Measurements from ENCODE around the gene ABHD14A. TPM values are rescaled to one million over a fixed set of nuclear protein-coding genes. Genes with fewer than 3 reads are reported as not detected.

ABHD14A gene
- total RNA-seq, 2 experiments from 2014 or later = 7.5 to 8.9 TPM

DNA sequence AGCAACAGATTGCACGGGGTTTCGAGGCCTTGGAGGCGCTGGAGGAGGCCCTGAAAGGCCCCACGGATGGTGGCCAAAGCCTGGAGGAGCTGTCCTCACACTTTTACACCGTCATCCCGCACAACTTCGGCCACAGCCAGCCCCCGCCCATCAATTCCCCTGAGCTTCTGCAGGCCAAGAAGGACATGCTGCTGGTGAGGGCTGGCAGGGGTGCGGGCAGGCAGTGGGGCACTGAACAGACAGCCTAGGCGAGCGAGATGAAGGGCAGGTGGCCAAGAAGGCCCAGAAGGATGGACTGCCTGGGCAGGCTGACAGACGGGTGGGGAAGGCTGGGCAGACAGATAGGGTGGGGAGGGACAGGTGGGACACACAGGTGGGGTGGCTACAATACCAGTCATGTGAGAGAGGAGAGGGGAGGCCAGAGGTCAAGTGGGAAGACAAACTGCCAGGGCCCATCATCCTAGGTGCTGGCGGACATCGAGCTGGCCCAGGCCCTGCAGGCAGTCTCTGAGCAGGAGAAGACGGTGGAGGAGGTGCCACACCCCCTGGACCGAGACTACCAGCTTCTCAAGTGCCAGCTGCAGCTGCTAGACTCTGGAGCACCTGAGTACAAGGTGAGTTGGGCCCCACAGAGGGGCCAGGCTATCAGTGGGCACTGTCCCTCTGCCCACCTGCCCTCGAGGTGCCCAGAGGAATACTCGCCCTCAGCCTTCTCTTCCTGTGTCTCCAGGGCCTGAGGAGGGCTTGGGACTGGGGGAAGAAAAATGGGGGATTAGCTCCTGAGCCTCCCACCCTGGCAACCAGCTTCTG lies 29.6 kb upstream of the ABHD14A start:
- Histone ChIP-seq H2AFZ (ENCODE audit: low read length) (no peak overlapping the region), H3K36me3 (ENCODE audit: insufficient read depth, low read length) (no peaks in the 10 kb centered on the region), H3K4me1 (ENCODE audit: insufficient read depth, low read length, poor library complexity, severe bottlenecking) (peaks cover 18% of the 10 kb centered on the region), H3K79me2 (ENCODE audit: insufficient read depth, low read depth, low read length) (peaks cover 14% of the 10 kb centered on the region), H3K4me3 (ENCODE audit: low read depth, low read length, poor library complexity, severe bottlenecking) (no peak overlapping the region), H3K9me2 (ENCODE audit: insufficient read depth, low read length) (no peaks in the 10 kb centered on the region), H3K4me2 (ENCODE audit: low read length) (no peak overlapping the region), H4K20me1 (ENCODE audit: insufficient read depth, low read length) (no peaks in the 10 kb centered on the region), H3K27ac (ENCODE audit: low read depth, low read length, poor library complexity, severe bottlenecking) (no peak overlapping the region), H3K9me3 (ENCODE audit: low read length) (no peaks in the 10 kb centered on the region)
- TF ChIP-seq EZH2phosphoT487 (IDR thresholded peaks at IDR 0.05; ENCODE audit: borderline replicate concordance, low read depth, low read length) = no peak
- TF ChIP-seq, protein P1, sequence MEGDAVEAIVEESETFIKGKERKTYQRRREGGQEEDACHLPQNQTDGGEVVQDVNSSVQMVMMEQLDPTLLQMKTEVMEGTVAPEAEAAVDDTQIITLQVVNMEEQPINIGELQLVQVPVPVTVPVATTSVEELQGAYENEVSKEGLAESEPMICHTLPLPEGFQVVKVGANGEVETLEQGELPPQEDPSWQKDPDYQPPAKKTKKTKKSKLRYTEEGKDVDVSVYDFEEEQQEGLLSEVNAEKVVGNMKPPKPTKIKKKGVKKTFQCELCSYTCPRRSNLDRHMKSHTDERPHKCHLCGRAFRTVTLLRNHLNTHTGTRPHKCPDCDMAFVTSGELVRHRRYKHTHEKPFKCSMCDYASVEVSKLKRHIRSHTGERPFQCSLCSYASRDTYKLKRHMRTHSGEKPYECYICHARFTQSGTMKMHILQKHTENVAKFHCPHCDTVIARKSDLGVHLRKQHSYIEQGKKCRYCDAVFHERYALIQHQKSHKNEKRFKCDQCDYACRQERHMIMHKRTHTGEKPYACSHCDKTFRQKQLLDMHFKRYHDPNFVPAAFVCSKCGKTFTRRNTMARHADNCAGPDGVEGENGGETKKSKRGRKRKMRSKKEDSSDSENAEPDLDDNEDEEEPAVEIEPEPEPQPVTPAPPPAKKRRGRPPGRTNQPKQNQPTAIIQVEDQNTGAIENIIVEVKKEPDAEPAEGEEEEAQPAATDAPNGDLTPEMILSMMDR (conservative IDR thresholded peaks at IDR 0.05; ENCODE audit: low read length) = no peak
- DNase-seq (ENCODE audit: low spot score) = no peak
- ChIA-PET CTCF (ENCODE audit: unreplicated experiment) (no interaction called here), POLR2A (interaction anchor here (0.5 kb wide), 2 partner anchors 22 to 24 kb away, joined by 3 read pairs; no protein-coding TSS in a partner anchor)
- no TSS peak for BruUV-seq (replicated peaks)
- intact Hi-C loops (cut with micrococcal nuclease; ENCODE audit: unreplicated experiment) = no loop called here

DNA sequence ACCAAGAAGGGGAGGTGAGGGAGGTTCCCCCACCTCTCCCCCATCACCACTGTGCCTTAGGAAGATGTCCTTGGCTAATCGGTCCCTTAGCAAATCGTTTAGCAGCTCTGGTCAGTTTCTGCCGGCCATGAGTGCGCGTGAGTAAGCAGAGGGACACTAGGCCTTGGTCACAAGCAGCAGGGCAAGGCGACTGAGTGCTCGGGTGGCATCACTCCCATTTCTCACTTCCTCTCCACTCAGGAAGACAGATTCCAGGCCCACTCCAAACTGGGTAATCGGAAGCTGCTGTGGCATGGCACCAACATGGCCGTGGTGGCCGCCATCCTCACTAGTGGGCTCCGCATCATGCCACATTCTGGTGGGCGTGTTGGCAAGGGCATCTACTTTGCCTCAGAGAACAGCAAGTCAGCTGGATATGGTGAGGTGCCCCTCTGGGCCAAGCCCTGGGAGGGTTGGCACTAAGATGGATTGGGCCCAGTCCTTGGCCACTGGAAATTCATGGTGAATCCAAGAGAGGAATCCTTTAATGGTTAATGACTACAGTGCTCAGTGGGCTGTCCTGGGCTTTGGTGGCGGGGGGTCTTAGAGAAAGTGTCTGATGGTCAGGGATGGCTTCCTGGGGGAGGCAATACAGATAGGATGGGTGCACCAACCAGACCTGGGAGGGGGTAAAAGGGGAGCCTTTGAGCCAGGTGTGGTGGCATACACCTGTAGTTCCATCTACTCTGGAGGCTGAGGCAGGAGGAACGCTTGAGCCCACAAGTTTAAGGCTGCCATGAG lies 28.7 kb upstream of the ABHD14A start:
- Histone ChIP-seq H4K20me1 (ENCODE audit: insufficient read depth, low read length) (no peaks in the 10 kb centered on the region), H3K4me2 (ENCODE audit: low read length) (no peak overlapping the region), H3K79me2 (ENCODE audit: insufficient read depth, low read depth, low read length) (peaks cover 5% of the 10 kb centered on the region), H3K9me2 (ENCODE audit: insufficient read depth, low read length) (no peaks in the 10 kb centered on the region), H3K4me1 (ENCODE audit: insufficient read depth, low read length, poor library complexity, severe bottlenecking) (peaks cover 11% of the 10 kb centered on the region), H2AFZ (ENCODE audit: low read length) (no peak overlapping the region), H3K27ac (ENCODE audit: low read depth, low read length, poor library complexity, severe bottlenecking) (no peak overlapping the region), H3K9me3 (ENCODE audit: low read length) (no peaks in the 10 kb centered on the region), H3K36me3 (ENCODE audit: insufficient read depth, low read length) (no peaks in the 10 kb centered on the region), H3K4me3 (ENCODE audit: low read depth, low read length, poor library complexity, severe bottlenecking) (no peak overlapping the region)
- ChIA-PET CTCF (ENCODE audit: unreplicated experiment) (interaction anchor here (0.8 kb wide), 1 partner anchor 20 kb away, joined by 3 read pairs; no protein-coding TSS in a partner anchor), POLR2A (interaction anchor here (0.5 kb wide), 1 partner anchor 21 kb away, joined by 3 read pairs; no protein-coding TSS in a partner anchor)
- no peak for TF ChIP-seq EZH2phosphoT487 (IDR thresholded peaks at IDR 0.05; ENCODE audit: borderline replicate concordance, low read depth, low read length)
- TF ChIP-seq, protein P1 (conservative IDR thresholded peaks at IDR 0.05; ENCODE audit: low read length) = no peak
- intact Hi-C loops (cut with micrococcal nuclease; ENCODE audit: unreplicated experiment) = no loop called here
- BruUV-seq (replicated peaks) = no TSS peak
- DNase-seq (ENCODE audit: low spot score) = no peak

Measured in OCI-LY7 (cell line).